HG03039 (cell line): ENCODE results near the gene BMI1.

Experiments
- ATAC-seq: cut with Tn5 transposase; IDR thresholded peaks from one replicate; pipeline ENCODE4 v1.9.1; 2021; ENCODE audit warnings: mild to moderate bottlenecking, moderate library complexity; ENCODE audit not compliant: unreplicated experiment

The BMI1 gene

GRCh38 chr10:22366435-22366703, 45.5 kb downstream of the BMI1 start:
- ATAC-seq: no peak

- no peak for ATAC-seq
Observed at GRCh38 chr10:22366771-22367170, 45.9 kb downstream of the BMI1 start.

- no peak for ATAC-seq
Observed at GRCh38 chr10:22367471-22367870, 46.6 kb downstream of the BMI1 start.

- ATAC-seq: no peak
Observed at GRCh38 chr10:22368402-22368801, 47.5 kb downstream of the BMI1 start.

GRCh38 chr10:22368981-22369380, 48.1 kb downstream of the BMI1 start:
- ATAC-seq: no peak

- ATAC-seq: peak; percentile 51
Observed at GRCh38 chr10:22369434-22370072, 48.7 kb downstream of the BMI1 start.

- no peak for ATAC-seq
Observed at GRCh38 chr10:22370320-22370719, 49.4 kb downstream of the BMI1 start.

- ATAC-seq: no peak
Observed at GRCh38 chr10:22372298-22372697, 51.4 kb downstream of the BMI1 start.

- no peak for ATAC-seq
Observed at GRCh38 chr10:22372917-22373316, 52.0 kb downstream of the BMI1 start.

- no peak for ATAC-seq
Observed at GRCh38 chr10:22374489-22375126, 53.7 kb downstream of the BMI1 start.

- peak; percentile 44 for ATAC-seq
Observed at GRCh38 chr10:22379059-22379458, 58.2 kb downstream of the BMI1 start.
